GM21367 (cell line): ENCODE data around the gene SLC35F4.
"Not testable (repeated sequence)": the region's sequence is repeated elsewhere in the genome, so short reads cannot be mapped to it uniquely, and the experiment has no call there.

Experiments
- ATAC-seq: cut with Tn5 transposase; IDR thresholded peaks from one replicate; pipeline ENCODE4 v1.9.1; 2021; ENCODE audit not compliant: unreplicated experiment

The SLC35F4 gene

GRCh38 chr14:57732463-57733285, 133.2 kb downstream of the SLC35F4 start:
- no peak for ATAC-seq

- no peak for ATAC-seq
Measured at GRCh38 chr14:57729208-57730187, 136.4 kb downstream of the SLC35F4 start.

- ATAC-seq, result no peak
Measured at GRCh38 chr14:57725399-57726077, 140.4 kb downstream of the SLC35F4 start.

- not testable (repeated sequence) for ATAC-seq
Measured at GRCh38 chr14:57722141-57722540, 143.8 kb downstream of the SLC35F4 start.

GRCh38 chr14:57714487-57714931, 151.4 kb downstream of the SLC35F4 start:
- ATAC-seq, result no peak

- no peak for ATAC-seq
Measured at GRCh38 chr14:57712698-57713097, 153.2 kb downstream of the SLC35F4 start.

GRCh38 chr14:57712102-57712501, 153.8 kb downstream of the SLC35F4 start:
- ATAC-seq, result no peak

- ATAC-seq, result no peak
Measured at GRCh38 chr14:57709909-57710308, 156.0 kb downstream of the SLC35F4 start.

GRCh38 chr14:57709086-57709485, 156.8 kb downstream of the SLC35F4 start:
- ATAC-seq, result not testable (repeated sequence)

- ATAC-seq, result no peak
Measured at GRCh38 chr14:57707219-57707618, 158.7 kb downstream of the SLC35F4 start.

- no peak for ATAC-seq
Measured at GRCh38 chr14:57704763-57705162, 161.1 kb downstream of the SLC35F4 start.

GRCh38 chr14:57699947-57700346, 165.9 kb downstream of the SLC35F4 start:
- ATAC-seq, result no peak

GRCh38 chr14:57692671-57693070, 173.2 kb downstream of the SLC35F4 start:
- ATAC-seq, result no peak

- ATAC-seq, result no peak
Measured at GRCh38 chr14:57687416-57687815, 178.5 kb downstream of the SLC35F4 start.

- no peak for ATAC-seq
Measured at GRCh38 chr14:57686304-57686703, 179.6 kb downstream of the SLC35F4 start.

GRCh38 chr14:57671021-57671420, 194.9 kb downstream of the SLC35F4 start:
- ATAC-seq, result no peak

GRCh38 chr14:57660208-57660607, 205.7 kb downstream of the SLC35F4 start:
- ATAC-seq, result no peak

GRCh38 chr14:57659052-57659451, 206.8 kb downstream of the SLC35F4 start:
- ATAC-seq, result no peak

- no peak for ATAC-seq
Measured at GRCh38 chr14:57657487-57657886, 208.4 kb downstream of the SLC35F4 start.

- no peak for ATAC-seq
Measured at GRCh38 chr14:57656853-57657252, 209.0 kb downstream of the SLC35F4 start.

GRCh38 chr14:57652769-57653168, 213.1 kb downstream of the SLC35F4 start:
- no peak for ATAC-seq
